KMS-11 (cell line): Measurements from ENCODE around the gene PCDHGC4.

Experiments used
- H2AFZ ChIP-seq: fragments of 200-600 bp; sonication (generic); 2 replicates; pipeline ENCODE4 v1.6.1; 2016; ENCODE audit warnings: antibody characterized with exemption, mixed run types, low read depth
- H3K27ac ChIP-seq: fragments of 200-600 bp; sonication (generic); 2 replicates; pipeline ENCODE4 v1.6.1; 2016; ENCODE audit warnings: mild to moderate bottlenecking, mixed run types
- H3K27me3 ChIP-seq: fragments of 200-600 bp; sonication (generic); 2 replicates; pipeline ENCODE4 v1.6.1; 2017; ENCODE audit warnings: mild to moderate bottlenecking, low read depth, mixed run types, moderate library complexity; ENCODE audit not compliant: insufficient read depth
- H3K36me3 ChIP-seq: fragments of 200-600 bp; sonication (generic); 2 replicates; pipeline ENCODE4 v1.6.1; 2017; ENCODE audit warnings: mild to moderate bottlenecking, mixed run types; ENCODE audit not compliant: insufficient read depth
- H3K4me1 ChIP-seq: fragments of 200-600 bp; sonication (generic); 2 replicates; pipeline ENCODE4 v1.6.1; 2016; ENCODE audit warnings: mild to moderate bottlenecking, low read depth, mixed run types; ENCODE audit not compliant: poor library complexity, severe bottlenecking
- H3K4me2 ChIP-seq: fragments of 200-600 bp; sonication (generic); 2 replicates; pipeline ENCODE4 v1.7.0; 2016; ENCODE audit warnings: mild to moderate bottlenecking, mixed run types
- H3K4me3 ChIP-seq: fragments of 200-600 bp; sonication (generic); IDR thresholded peaks from 2 replicates; pipeline ENCODE4 v1.6.1; 2017; ENCODE audit warnings: low read depth, low read length, mixed read lengths; ENCODE audit not compliant: insufficient read depth
- H3K79me2 ChIP-seq: fragments of 200-600 bp; sonication (generic); 2 replicates; pipeline ENCODE4 v1.6.1; 2016; ENCODE audit warnings: low read depth, mixed run types; ENCODE audit not compliant: insufficient read depth
- H3K9ac ChIP-seq: fragments of 200-600 bp; sonication (generic); 2 replicates; pipeline ENCODE4 v1.6.1; 2016; ENCODE audit warnings: mild to moderate bottlenecking, mixed run types
- H4K20me1 ChIP-seq: fragments of 200-600 bp; sonication (generic); 2 replicates; pipeline ENCODE4 v1.6.1; 2016; ENCODE audit warnings: mild to moderate bottlenecking, mixed run types; ENCODE audit not compliant: insufficient read depth
- TF ChIP-seq, protein P1 (sequence below): fragments of 200-600 bp; sonication (generic); conservative IDR thresholded peaks from 2 replicates; pipeline ENCODE4 v1.6.1; 2017; ENCODE audit warnings: low read depth, mild to moderate bottlenecking, antibody characterized with exemption, low read length, moderate library complexity, mixed read lengths

Gene PCDHGC4

DNA sequence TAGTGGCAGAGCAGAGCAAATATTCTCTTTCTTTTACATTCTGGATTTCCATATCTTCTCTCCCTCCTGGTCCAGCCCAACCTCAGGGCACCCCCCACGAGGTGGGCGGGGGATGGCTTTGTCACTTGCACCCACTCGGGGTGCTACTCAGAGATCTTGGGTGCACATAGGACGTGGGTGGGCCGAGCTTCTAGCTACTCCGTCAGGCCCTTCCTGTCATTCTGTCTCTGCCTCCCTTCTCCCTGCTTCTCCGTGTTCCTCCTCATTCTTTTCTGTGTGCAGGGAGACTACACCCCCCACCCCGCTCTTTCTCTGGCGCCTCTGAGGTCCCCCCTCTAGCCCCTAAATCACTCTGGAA lies 23.6 kb downstream of the PCDHGC4 start:
- Histone ChIP-seq H3K27me3 (no peaks in the 10 kb centered on the region), H3K9ac (no peak overlapping the region), H3K4me3 (no peak overlapping the region), H3K36me3 (no peaks in the 10 kb centered on the region), H2AFZ (no peak overlapping the region), H3K27ac (no peak overlapping the region), H3K4me1 (no peaks in the 10 kb centered on the region), H3K79me2 (no peaks in the 10 kb centered on the region), H3K4me2 (no peak overlapping the region), H4K20me1 (no peaks in the 10 kb centered on the region)
- TF ChIP-seq, protein P1, sequence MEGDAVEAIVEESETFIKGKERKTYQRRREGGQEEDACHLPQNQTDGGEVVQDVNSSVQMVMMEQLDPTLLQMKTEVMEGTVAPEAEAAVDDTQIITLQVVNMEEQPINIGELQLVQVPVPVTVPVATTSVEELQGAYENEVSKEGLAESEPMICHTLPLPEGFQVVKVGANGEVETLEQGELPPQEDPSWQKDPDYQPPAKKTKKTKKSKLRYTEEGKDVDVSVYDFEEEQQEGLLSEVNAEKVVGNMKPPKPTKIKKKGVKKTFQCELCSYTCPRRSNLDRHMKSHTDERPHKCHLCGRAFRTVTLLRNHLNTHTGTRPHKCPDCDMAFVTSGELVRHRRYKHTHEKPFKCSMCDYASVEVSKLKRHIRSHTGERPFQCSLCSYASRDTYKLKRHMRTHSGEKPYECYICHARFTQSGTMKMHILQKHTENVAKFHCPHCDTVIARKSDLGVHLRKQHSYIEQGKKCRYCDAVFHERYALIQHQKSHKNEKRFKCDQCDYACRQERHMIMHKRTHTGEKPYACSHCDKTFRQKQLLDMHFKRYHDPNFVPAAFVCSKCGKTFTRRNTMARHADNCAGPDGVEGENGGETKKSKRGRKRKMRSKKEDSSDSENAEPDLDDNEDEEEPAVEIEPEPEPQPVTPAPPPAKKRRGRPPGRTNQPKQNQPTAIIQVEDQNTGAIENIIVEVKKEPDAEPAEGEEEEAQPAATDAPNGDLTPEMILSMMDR = no peak

DNA sequence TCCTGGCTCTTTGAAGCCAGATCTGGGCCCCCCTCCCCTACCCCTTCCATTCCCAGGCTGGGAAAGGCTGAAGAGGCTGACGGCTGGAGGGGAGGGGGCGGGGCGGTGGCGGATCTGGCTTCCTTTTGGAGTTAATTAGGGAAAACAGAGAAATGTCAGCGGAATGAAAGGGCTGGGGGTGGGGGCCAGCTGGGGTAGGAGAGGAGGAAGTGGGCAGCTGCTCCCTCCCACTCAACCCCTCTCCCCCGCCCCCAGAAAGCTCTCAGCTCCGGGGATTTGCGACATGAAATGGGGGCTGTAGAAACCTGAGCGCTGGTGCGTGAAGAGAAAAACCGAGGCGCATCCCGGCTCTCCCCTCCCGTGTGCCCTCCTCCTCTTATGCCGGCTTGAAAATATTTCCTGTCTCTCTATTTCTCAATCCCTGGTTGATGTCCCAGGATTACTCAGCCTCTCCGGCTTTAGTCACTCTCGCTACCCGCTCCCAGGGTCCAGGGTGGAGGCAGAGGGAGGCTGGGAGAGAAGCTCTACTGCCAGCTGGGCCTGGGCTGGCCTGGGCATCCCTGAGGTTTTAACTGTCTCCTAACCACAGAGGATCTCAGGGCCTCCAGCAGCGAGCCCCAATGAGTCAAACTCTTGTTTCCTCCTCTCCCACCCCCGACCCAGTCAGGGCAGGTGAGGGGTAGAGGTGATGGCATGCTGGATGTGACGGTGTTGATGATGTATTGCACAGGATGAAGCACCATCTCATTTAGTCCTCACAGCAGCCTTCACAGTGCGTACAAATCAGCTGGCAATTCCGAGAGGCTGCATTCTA lies 24.2 kb downstream of the PCDHGC4 start:
- H3K27me3 ChIP-seq = no peaks in the 10 kb centered on the region
- no peaks in the 10 kb centered on the region for H3K79me2 ChIP-seq
- H3K36me3 ChIP-seq = no peaks in the 10 kb centered on the region
- H2AFZ ChIP-seq = no peak overlapping the region
- H3K4me2 ChIP-seq = no peak overlapping the region
- H3K4me3 ChIP-seq = no peak overlapping the region
- no peak overlapping the region for H3K27ac ChIP-seq
- H4K20me1 ChIP-seq = no peaks in the 10 kb centered on the region
- TF ChIP-seq, protein P1 = no peak
- H3K9ac ChIP-seq = no peak overlapping the region
- H3K4me1 ChIP-seq = no peaks in the 10 kb centered on the region

DNA sequence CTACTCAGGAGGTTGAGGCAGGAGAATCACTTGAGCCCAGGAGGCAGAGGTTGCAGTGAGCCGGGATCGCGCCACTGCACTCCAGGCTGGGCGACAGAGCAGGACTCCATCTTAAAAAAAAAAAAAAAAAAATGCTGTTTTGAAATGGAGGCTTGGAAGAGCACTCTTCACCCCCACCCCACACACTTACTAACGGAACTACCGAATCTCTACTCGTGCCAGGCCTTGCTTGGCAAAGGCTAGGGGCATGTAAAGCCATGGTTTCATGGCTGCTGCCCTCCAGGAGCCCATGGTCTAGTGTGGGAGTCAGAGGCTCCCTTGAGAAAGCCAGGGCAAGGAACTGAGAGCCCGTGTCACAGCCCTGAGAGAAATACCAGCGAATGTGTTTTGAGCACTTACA lies 25.3 kb downstream of the PCDHGC4 start:
- H3K79me2 ChIP-seq = no peaks in the 10 kb centered on the region
- H3K27me3 ChIP-seq = no peaks in the 10 kb centered on the region
- no peak overlapping the region for H3K4me3 ChIP-seq
- H3K9ac ChIP-seq = no peak overlapping the region
- no peak overlapping the region for H3K27ac ChIP-seq
- H3K36me3 ChIP-seq = no peaks in the 10 kb centered on the region
- no peak overlapping the region for H2AFZ ChIP-seq
- H4K20me1 ChIP-seq = no peaks in the 10 kb centered on the region
- TF ChIP-seq, protein P1 = no peak
- no peaks in the 10 kb centered on the region for H3K4me1 ChIP-seq
- no peak overlapping the region for H3K4me2 ChIP-seq

GRCh38 chr5:141510850-141511601 lies 26.2 kb downstream of the PCDHGC4 start:
- H3K4me2 ChIP-seq = no peak overlapping the region

More at GRCh38 chr5:141510850-141511601, 26.2 kb downstream of the PCDHGC4 start:
- Histone ChIP-seq H3K79me2 (no peaks in the 10 kb centered on the region), H3K27me3 (no peaks in the 10 kb centered on the region), H3K27ac (no peak overlapping the region), H3K9ac (no peak overlapping the region), H4K20me1 (no peaks in the 10 kb centered on the region), H3K4me3 (no peak overlapping the region), H2AFZ (no peak overlapping the region), H3K4me1 (no peaks in the 10 kb centered on the region), H3K36me3 (no peaks in the 10 kb centered on the region)
- TF ChIP-seq, protein P1 = no peak
